COLO829 (cell line): ENCODE measurements around the gene BNIP1.
"Not testable (repeated sequence)": the region's sequence is repeated elsewhere in the genome, so short reads cannot be mapped to it uniquely, and the experiment has no call there.

Experiments
- DNase-seq: peaks from one replicate; pipeline ENCODE4 v3.0.0; 2012; ENCODE audit warnings: low spot score

The BNIP1 gene, protein sequence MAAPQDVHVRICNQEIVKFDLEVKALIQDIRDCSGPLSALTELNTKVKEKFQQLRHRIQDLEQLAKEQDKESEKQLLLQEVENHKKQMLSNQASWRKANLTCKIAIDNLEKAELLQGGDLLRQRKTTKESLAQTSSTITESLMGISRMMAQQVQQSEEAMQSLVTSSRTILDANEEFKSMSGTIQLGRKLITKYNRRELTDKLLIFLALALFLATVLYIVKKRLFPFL

DNA sequence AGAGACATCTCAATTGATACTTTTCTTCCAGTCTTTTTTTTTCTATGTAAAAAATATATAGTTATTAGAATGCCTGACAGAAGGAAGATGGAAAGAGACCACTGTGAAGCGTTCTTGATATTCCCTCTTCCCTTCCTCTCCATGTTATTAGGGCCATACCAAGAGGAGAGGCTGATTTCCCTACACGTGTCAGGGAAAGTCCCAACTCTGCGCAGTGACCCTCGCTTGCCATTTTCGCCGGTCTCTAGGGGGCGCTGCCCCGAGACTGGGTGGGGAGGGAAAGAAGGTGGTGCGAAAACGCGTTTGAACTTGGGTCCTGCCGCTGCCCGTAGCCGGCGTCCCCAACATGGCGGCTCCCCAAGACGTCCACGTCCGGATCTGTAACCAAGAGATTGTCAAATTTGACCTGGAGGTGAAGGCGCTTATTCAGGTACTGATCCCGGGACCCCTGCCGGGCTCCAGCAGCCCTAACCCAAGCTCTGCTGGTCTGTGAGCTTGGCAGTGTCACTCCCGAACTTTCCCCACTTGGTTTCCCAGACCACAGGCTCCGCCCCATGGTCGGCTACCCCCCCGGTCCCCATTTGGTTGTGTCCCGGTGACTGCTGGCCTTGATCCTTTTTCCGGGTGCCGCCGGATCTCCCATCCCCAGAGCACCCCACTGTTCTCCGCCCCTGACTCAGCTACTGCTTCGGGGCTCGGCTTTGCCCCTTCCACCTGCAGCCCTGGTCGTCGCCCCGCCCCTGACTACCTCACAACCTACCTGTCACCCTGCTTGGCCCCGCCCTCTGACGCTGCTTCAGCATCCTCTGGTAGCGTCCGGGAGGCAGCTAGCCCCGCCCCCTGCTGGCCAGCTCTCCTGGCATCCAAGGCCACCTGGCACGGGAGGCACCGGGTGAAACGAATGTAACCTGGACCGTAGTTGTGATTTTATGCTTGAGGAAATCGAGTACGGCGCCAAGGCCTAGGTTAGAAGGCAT is at the start of gene BNIP1:
TSS of gene BNIP1 (plus strand) at position 332 of the 977 bp plus-strand sequence. CDS start at position 347, 15 bp downstream.
- peak; percentile 83 for DNase-seq

DNA sequence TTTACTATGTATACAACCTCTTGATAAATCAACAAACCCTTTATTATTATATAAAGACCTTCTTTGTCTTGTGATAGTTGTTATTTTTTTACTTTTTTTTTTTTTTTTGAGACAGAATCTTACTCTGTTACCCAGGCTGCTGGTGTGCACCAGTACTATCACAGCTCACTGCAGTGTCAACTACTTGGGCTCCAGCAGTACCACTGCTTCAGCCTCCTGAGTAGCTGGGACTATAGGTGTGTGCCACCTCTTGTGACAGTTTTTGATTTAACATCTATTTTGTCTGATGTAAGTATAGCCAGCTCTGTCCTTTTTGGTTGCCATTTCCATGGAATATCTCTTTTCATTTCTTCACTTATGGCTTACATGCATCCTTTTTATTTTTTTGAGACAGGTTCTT is 45.5 kb upstream of the BNIP1 start:
- no peak for DNase-seq

DNA sequence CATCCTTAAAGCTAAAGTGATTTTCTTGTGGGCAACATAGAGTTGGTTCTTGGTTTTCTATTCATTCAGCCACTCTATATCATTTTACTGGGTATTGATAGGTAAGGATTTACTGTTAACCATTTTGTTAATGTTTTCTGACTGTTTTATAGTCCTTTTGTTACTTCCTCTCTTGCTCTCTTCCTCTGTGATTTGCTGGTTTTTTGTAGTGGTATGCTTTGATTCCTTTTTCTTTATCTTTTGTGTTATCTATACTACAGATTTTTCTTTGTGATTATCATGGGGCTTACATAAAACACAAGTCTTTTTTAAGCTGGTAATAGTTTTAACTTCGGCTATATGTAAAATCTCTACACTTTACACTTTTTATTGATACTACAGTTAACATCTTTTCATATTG is 44.9 kb upstream of the BNIP1 start:
- DNase-seq, result no peak

DNA sequence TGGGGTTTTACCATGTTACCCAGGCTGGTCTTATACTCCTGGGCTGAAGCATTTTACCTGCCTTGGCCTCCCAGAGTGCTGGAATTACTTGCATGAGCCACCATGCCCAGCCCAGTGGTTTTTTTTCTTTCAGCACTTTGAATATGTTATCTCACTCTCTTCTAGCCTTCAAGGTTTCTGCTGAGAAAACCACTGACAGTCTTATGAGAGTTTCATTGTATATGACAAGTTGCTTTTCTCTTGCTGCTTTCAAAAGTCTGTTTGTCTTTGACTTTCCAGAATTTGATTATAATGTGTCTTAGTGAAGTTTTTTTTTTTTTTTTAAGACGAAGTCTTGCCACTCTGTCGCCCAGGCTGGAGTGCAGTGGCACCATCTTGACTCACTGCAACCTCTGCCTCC is 43.1 kb upstream of the BNIP1 start:
- no peak for DNase-seq

DNA sequence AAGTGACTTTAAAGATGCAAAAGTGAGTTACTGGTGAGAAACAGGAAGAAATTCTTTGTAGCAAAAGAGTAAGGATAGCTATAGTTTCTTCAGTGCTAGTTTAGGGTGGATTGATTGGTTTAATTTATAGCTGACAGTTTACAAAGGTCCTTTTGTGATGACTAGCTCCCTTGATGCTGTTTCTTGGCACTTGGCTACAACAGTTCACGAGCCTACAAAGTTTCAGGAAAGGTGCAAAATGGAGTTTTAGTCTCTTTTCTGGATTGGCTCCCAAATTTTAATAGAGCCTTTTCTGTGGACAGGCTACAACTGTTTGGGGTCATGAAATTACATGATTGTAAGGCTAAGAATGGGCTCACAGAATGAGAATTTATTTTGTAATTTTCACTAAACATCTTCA is 40.9 kb upstream of the BNIP1 start:
- DNase-seq, result peak; percentile 38

DNA sequence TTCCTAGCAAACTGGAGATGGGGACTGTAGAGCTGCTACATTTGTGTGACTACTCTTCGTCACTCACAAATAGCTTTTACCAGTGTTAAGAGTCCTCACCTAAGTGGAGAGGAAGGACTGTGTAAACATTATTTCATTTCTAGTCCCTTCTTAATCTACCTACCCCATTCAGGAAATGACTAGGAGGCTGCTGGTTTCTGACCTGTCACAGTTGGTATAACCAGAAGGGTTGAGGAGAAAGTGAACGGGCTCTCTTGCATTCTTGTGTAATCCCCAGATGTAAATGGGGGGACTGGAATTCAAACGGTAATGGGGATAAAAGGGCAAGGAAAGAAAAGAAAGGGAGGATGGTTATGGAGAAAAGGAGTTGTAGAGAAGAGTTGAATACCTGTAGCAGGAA is 35.4 kb upstream of the BNIP1 start:
- no peak for DNase-seq

DNA sequence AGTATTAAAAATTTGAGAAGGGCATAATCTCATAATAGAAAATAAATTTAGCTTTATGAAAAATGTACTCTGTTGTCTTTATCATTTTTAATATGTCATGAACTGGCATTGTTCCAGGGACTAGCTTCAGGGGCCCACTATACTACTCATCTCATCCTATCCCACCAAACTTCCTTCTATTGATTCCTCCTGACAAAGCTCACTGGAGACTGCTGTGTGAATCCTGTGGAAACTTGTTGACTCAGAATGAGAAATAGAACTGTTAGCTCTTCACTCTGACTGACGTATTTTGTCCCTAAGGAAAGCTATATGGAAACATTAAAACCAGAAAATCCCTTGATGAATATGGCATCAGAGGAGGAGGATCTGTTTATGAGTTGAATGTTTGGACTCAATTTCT is 29.8 kb upstream of the BNIP1 start:
- DNase-seq, result no peak

DNA sequence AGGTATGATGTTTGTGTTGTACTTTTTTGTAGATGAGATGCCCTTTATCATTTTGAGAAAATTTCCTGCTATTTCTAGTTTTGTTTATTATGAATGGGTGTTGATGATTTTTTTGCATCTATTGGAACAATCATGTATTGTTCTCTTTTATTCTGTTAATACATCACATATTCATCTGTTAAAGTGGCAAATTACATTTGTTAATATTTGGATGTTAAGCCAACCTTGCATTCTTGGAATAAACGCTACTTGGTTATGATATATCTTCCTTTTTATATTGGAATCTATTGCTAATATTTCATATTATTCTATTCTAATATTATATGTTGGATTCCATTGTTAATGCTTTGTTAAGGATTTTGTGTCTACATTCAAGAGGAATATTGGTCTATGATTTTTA is 24.6 kb upstream of the BNIP1 start:
- no peak for DNase-seq

DNA sequence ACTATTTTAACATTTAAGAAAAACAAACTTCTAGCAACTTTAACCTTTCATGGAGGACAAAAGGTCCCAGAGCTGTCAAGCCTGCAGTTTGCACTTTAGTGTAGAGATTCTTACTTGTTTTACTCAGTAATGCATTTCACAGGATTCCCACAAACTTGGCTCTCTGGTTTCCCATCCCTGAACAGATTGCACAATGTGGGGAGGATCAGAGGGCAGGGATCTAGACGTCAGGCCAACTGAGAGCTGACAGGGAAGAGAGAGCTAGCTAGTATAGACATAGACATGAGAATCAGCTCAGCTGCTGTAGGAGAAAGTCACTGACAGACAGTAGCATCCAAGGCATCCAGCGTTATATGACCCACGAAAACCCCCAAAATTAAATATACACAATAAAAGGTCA is 20.9 kb upstream of the BNIP1 start:
- DNase-seq, result no peak

DNA sequence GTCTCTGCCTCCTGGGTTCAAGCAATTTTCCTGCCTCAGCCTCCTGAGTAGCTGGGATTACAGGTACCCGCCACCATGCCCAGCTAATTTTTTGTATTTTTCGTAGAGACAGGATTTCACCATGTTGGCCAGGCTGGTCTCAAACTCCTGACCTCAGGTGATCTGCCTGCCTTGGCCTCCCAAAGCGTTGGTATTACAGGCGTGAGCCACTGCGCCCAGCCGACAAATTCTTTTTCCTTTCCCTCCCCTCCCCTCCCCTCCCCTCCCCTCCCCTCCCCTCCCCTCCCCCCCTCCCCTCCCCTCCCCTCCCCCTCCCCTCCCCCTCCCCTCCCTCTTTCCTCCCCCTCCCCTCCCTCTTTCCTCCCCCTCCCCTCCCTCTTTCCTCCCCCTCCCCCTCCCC is 12.2 kb upstream of the BNIP1 start:
- not testable (repeated sequence) for DNase-seq

DNA sequence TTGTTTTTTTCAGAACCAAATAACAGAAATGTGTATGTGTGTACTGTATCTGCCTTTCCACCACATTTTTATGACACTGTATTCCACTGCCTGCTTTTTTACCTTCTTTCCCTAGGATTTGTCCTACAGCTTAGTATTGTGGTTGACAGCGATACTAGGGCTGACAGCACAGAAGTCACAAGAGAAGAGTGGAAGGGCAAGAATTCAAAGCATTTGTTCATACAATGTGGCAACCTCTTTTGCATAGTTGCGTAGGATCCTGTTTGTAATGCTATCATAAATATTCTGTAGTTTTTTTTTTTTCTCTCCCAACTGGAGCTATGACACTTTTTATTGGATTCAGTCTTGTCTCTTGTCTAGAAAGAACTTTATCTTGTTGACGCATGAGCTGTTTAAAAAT is 5.6 kb upstream of the BNIP1 start:
- no peak for DNase-seq

DNA sequence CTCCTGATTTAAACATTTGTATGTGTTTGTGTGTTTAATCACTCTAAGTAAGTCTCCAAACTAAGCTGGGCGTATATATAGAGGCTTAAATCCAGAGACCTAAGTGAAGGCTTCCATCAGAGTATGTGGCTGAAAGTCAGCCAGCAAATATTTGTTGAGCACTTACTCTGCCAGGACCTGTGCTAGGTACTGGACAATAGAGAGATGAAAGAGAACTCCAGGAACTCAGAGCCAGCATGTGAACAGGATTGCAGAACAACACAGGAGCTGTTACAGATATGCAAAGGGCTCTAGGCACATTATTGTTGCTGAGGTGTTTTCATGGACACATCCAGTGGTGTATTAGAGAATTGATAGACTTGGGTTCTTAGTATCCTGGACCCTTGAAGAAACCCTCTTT is 4.7 kb upstream of the BNIP1 start:
- no peak for DNase-seq

DNA sequence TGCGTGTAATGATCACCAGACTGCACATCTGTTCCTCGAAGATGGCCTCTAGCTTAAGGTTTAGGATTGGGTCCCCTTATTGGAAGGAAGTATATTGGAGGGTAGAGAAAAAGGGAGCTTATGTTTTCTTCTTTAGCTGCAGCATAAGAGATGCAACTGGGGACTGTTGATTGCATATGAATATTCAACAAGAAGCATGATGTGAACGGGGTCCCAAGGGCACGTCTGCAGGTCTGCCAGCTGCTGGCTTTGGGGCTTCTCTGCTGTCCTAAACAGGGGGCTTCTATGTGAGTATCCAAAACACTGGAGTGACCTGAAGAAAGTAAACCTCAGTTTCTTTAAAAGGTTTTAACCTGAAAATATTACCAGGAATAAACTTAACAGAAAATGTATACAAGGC is 3.6 kb upstream of the BNIP1 start:
- no peak for DNase-seq

DNA sequence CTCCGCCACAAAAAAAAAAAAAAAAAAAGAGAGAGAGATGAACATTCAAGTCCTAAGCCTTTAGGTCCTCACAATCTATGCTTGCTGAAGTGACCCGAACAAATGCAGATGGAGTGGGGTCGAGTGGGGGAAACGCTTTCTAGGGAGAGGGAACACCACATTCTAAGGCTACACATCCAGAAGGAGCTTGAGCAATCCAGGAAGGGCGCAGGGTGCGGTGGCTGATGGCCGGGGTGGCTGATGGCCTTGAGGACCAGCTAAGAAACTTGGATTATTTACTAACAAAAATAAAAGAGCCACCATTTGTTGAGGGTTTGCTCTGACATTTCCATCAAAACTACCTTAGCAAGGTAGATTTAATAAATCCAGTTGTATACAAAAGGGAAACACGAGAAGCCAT is 764 bp upstream of the BNIP1 start:
- DNase-seq, result no peak

DNA sequence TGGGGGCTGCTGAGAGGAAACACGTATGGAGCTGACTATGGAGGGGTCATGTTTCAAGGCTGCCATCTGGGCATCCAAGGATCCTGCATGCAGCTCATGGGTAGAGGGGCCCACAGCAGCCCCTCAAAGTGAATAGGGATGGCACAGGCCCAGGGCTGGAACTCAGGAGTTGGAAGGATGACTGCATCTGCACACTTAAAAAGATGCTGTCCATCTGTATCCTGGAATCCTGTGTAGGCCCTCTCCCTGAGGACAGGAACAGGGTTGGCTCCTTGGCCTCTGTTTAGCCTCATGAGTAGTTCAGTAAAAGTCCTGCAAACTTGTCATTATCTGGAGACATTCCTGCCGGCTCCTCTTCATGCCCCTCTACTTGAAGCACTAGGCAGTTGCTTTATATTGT is 4.0 kb downstream of the BNIP1 start:
- DNase-seq, result no peak

DNA sequence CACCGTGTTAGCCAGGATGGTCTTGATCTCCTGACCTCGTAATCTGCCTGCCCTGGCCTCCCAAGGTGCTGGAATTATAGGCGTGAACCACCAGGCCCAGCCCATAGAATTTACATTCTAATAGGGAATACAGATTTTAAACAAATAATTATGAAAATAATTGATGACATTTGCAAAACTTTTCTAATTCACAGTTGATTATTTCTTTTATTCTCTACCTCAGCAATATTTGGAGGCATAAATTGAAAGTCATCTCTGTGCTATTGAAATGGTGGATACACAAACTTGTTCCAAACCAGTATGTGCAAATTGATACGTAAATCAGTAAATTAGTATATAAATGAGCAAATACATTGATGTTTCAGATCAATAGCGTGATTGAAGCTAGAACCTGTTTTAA is 8.2 kb downstream of the BNIP1 start:
- DNase-seq, result no peak

DNA sequence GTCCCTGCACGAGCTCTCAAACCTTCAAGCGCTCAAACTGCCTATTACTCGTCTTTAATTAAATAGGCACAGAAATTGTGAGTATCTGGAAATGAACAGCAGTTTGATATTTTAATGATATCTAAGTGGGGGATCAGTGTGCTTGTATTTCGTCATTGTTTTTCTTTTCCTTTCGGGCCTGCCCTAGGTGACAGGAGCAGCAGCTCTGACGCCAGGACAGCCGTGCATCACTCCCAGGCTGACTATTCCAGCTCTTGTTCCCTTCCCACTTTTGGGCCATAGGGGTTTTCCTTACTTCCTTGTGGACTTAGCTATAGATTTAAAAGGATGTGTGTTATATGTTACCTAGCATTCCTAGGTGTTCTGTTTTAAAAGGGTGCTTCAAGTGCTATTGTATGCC is 9.5 kb downstream of the BNIP1 start:
- no peak for DNase-seq

DNA sequence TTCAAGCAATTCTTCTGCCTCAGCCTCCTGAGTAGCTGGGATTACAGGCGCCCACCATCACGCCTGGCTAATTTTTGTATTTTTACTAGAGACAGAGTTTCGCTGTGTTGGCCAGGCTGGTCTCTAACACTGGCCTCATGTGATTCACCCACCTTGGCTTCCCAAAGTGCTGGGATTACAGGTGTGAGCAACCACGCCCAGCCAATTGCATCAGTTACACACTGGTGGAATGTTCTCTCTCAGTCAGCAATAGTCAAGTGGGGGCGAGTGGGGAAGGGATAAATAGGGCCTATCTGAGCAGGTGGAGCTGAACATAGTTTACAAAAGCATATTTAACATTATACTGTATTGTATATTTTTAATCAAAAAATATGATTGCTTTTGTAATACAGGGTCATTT is 10.3 kb downstream of the BNIP1 start:
- not testable (repeated sequence) for DNase-seq

DNA sequence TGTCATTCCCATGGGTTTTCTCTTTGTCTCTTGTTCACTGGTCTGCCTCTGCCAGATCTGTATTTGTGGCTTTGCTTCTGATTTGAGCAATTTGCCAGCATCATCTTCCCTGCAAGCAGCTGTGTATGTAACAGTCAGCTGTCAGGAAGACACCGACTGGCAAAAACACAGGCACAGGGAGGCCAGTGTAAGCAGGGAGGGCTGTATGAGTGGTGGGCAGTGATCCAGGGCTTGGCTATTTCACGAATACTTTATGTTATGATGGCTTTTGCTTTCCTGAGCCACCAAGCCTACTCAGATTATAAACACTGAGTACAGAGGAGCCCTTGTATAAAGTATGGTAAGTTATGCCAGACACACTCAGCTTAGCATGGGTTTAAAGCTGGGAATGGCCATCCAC is 11.6 kb downstream of the BNIP1 start:
- DNase-seq, result no peak

DNA sequence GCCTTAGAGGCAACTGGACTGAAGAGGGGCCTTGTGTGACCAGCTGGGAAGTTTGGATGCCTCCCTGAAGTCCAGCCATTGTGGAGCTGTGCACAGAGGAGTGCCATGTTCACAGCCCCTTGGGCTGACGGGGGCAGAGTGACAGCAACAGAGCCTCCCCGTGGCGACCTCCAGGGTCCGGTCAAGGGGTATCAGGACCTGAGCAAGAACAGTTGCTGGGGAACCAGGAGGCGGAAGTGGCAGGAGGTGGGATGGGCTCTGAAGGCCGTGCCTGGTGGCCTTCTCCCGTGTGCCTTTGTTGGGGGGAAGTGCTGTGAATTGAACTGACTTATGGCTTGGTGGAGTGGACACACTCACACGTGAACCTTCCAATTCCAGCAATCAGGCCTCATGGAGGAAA is 14.0 kb downstream of the BNIP1 start:
- no peak for DNase-seq

DNA sequence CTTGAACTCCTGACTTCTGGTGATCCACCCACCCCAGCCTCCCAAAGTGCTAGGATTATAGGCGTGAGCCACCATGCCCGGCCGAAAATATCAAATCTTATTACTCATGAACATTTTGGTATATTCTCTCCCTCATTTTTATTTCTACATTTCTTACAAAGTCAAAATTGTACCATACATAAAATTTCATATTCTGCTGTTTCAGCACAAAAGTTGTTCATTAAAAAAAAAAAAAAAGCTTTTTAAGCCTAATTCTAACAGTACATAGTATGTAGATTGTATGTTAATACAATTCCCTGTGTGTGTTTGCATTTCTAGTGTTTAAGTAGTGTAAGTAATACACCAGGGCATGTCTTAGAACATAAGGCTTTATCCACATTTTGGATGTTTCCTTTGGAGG is 14.9 kb downstream of the BNIP1 start:
- no peak for DNase-seq

DNA sequence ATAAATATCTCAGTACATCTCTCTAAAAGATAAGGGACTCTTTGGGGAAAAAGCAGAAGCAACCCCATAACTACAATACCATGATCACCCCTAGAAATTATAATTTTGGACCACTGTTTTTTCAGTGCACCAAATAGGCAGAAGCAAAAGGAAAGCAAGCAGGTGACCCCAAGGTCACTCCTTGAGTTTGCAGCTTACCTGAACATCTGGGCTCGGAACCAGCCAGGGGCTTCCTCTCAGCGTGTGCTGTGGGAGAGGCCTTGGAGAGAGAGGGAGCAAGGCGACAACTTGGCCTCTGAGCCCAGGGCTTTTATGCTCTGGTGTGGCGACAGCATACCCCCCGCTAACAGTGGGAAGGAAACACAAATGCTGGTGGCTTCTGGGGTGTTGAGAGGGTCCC is 16.8 kb downstream of the BNIP1 start:
- no peak for DNase-seq

DNA sequence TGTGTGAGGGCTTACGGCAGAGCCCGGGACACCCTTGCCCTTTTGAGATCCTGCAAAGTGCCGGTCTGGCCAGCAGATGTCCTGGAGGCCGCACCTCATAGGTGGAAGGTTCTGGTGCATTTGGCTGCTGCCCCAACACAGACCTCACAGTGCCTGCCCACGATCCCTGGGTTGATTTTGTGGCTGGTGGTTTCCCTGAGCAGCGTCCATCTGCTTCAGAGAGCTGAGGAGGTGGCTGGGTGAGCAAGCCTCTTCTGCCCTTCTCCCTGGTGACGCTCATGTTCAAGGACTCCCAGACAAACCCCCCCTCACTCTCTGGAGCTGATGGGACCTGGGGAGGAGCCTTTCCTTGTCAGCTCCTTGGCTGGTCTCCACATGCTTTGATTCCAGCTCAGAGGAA is 18.9 kb downstream of the BNIP1 start:
- DNase-seq, result no peak
